ENCODE measurements around the gene PHLDB3. TPM values are rescaled to one million over a fixed set of nuclear protein-coding genes. Genes with fewer than 3 reads are reported as not detected.

The PHLDB3 gene
- total and polyA plus RNA-seq, 2 of the 13 experiments (the other 11 are each of a cell fraction or from before 2014, with no cell fraction given): 11.3 to 14.5 TPM

GRCh38 chr19:43462785-43463380, 41.7 kb downstream of the PHLDB3 start:
- Histone ChIP-seq H3K27ac (ENCODE audit: extremely low read length, insufficient read depth, low read length) (no peak overlapping the region), H3K4me2 (ENCODE audit: low read depth, low read length) (peak overlapping the region; percentile 79), H3K9ac (ENCODE audit: insufficient read depth, low read depth, low read length) (peak overlapping the region; percentile 53; the same call in 1 of the 2 replicates), H3K9me3 (ENCODE audit: low read length) (no peaks in the 10 kb centered on the region), H3K4me3 (replicated peaks in 1 of 3; ENCODE audit: insufficient read depth in 1 of 3, low read depth in 2 of 3, low read length in 3 of 3) (peak overlapping the region; percentile 35 to 84 (median 54)), H2AFZ (ENCODE audit: low read length) (no peak overlapping the region), H3K36me3 (replicated peaks in 1 of 2; ENCODE audit: control insufficient read depth in 1 of 2, insufficient read depth in 2 of 2, low read length in 2 of 2) (no peaks in the 10 kb centered on the region), H4K20me1 (ENCODE audit: insufficient read depth, low read length) (no peaks in the 10 kb centered on the region), H3K79me2 (ENCODE audit: insufficient read depth, low read length) (no peaks in the 10 kb centered on the region), H3K4me1 (ENCODE audit: insufficient read depth, low read length) (peaks cover 45% of the 10 kb centered on the region), H3K27me3 (ENCODE audit: control insufficient read depth in 1 of 2, insufficient read depth in 2 of 2, low read length in 2 of 2) (no peaks in the 10 kb centered on the region)
- FAIRE-seq (no peak), ATAC-seq (no peak), DNase-seq (ENCODE audit: low spot score) (no peak)
- 66% methylated on average over 7 of the region's 33 CpGs for WGBS (ENCODE audit: low lambda C conversion rate)
- no TSS peak for BruUV-seq (replicated peaks)
- intact Hi-C loops (cut with micrococcal nuclease; ENCODE audit: unreplicated experiment) (loop anchor here (2.0 kb wide), 1 partner anchor 42 kb away; the partner anchor contains the start of gene PHLDB3), in situ Hi-C loops (cut with HindIII; ENCODE audit: extremely low pct_ligation_motif_present, low pct_unique_long_range_greater_than_20kb) (no loop called here)
- ChIA-PET CTCF (ENCODE audit: low intra/inter-chr PET ratio, low total read pairs) (no interaction called here), POLR2A (interaction anchor here (1.0 to 2.6 kb wide), 9 partner anchors 10 to 206 kb away, joined by 4 to 47 read pairs (median 7); partner anchors contain the start of gene PHLDB3)
- TF ChIP-seq PITX1 (CRISPR knock-in tag; IDR thresholded peaks at IDR 0.05) (no peak), HMG20B (CRISPR knock-in tag; conservative IDR thresholded peaks at IDR 0.05) (no peak), ZMAT3 (CRISPR knock-in tag; conservative IDR thresholded peaks at IDR 0.05) (0 out of 2 replicates have a peak, but pooled peaks have one; percentile 15), ZEB1 (IDR thresholded peaks at IDR 0.05; ENCODE audit: insufficient replicate concordance, low read depth) (peak; percentile 58), ASH2L (IDR thresholded peaks at IDR 0.05; ENCODE audit: insufficient read length, low read depth, low read length) (no peak), ZNF232 (CRISPR knock-in tag; IDR thresholded peaks at IDR 0.05; ENCODE audit: borderline replicate concordance) (0 out of 2 replicates have a peak, but pooled peaks have one; percentile 34), ZNF574 (CRISPR knock-in tag; IDR thresholded peaks at IDR 0.05) (peak; percentile 23), ZNF746 (CRISPR knock-in tag; IDR thresholded peaks at IDR 0.05) (0 out of 2 replicates have a peak, but pooled peaks have one; percentile 34), TIGD3 (CRISPR knock-in tag; IDR thresholded peaks at IDR 0.05; ENCODE audit: borderline replicate concordance) (no peak), ZNF224 (CRISPR knock-in tag; IDR thresholded peaks at IDR 0.05) (0 out of 2 replicates have a peak, but pooled peaks have one; percentile 51), FOXP4 (CRISPR knock-in tag; IDR thresholded peaks at IDR 0.05) (no peak), ERF (CRISPR knock-in tag; IDR thresholded peaks at IDR 0.05) (peak; percentile 35; the same call in 1 of the 2 replicates), YY1 (IDR thresholded peaks at IDR 0.05; ENCODE audit: insufficient read depth, insufficient replicate concordance, low read depth, low read length) (no peak), SCMH1 (CRISPR knock-in tag; IDR thresholded peaks at IDR 0.05; ENCODE audit: borderline replicate concordance) (no peak), HOXA3 (CRISPR knock-in tag; IDR thresholded peaks at IDR 0.05) (peak; percentile 32; the same call in 1 of the 2 replicates), AGO1 (IDR thresholded peaks at IDR 0.05; ENCODE audit: low read depth, low read length, poor library complexity, severe bottlenecking) (no peak), TBX3 (IDR thresholded peaks at IDR 0.05; ENCODE audit: borderline replicate concordance) (peak; percentile 29; the same call in 1 of the 2 replicates)
